Stimulated activated CD8-positive, alpha-beta memory T cell treated with anti-CD3 and anti-CD28 coated beads, Interleukin-4, amount 100 ng/mL, for 24 hours (primary cell): ENCODE measurements around the gene DBN1.

Experiments
- DNase-seq: peaks from one replicate; pipeline ENCODE4 v3.0.0-alpha.2; 2020; ENCODE audit warnings: low read depth

DBN1 gene

DNA sequence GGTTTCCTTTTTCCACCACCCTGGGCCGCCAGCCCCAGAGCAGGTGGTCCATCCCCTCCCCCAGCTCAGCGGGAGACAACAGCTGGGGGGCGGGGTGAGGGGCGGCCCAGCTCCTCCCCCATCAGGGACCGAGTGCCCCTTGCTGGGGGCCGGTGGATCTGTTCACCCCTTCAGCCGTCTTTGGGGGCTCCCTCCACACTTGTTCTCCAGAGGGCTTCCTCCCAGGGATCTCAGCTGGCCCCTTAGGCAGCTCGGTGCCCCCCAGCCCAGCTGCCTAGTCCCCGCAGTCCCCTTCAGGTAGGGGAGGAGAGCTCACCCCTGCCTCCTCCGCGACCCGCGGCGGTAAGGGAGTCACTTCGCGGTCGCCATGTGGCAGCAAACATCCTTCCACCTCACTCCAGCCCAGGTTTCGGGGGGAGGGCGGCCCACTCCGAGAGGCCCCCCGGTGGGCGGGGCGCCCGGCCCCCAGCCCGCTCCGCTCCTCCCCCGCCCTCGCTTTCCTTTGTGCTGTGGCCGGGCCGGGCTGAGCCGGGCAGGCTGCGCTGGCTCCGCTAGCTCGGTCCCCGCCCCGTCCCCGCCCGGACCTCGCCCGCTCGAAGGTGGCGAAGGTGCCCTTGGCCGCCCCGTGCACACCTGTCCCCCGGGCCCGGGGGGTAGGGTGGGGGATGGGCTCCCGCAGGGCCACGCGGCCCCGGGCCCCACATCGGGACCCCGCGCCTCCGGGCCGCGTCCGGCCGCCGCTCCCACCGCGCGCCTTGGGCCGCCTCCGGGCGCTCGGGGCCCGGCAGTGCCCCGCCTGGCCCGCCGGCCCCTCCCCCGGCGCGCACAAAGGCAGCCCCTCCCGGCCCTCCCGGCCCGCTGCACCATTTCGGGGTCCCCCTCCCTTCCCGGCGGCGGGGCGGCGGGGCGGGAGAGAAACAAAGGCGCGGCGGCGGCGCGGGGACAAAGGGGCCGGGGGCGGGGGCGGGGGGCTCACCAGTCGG is 683 bp downstream of the DBN1 start:
- DNase-seq: peak; percentile 75

GRCh38 chr5:177471610-177472356 is 1.7 kb downstream of the DBN1 start:
- peak; percentile 57 for DNase-seq

DNA sequence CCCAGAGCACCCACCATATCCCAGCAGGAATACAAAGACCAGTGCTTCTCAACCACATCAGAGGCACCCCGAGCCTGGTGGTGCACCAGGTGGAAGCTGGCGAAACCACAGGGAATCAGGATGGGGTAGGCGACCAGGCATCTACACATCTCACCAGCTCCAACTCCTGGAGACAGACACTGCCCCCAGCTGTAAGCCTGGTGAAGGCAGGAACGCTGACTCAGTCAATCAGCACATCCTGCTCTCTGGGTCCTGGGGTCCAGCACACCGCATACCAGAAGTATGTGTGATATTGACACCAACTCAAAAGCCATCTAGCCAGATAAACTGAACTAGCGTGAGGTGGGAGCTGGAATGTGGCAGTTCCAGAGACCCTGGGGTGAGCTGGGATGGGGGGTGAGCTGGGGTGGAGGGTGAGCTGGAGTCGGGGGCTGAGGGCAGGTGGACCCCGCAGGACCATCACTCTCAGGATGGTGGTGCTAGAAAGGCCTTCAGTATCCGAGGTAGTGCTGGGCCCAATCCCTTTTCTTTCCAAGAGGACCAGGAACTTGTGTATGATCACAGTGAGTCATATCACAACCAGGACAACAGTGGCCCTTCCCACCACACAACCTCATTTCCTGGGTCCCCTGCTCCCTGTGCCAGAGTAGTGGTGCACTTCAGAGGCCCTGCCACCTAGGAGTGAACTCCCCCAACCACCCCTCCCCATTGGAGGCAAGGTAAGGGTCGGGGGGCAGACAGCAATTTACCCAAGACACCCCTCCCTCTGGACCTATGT is 2.5 kb downstream of the DBN1 start:
- no peak for DNase-seq

DNA sequence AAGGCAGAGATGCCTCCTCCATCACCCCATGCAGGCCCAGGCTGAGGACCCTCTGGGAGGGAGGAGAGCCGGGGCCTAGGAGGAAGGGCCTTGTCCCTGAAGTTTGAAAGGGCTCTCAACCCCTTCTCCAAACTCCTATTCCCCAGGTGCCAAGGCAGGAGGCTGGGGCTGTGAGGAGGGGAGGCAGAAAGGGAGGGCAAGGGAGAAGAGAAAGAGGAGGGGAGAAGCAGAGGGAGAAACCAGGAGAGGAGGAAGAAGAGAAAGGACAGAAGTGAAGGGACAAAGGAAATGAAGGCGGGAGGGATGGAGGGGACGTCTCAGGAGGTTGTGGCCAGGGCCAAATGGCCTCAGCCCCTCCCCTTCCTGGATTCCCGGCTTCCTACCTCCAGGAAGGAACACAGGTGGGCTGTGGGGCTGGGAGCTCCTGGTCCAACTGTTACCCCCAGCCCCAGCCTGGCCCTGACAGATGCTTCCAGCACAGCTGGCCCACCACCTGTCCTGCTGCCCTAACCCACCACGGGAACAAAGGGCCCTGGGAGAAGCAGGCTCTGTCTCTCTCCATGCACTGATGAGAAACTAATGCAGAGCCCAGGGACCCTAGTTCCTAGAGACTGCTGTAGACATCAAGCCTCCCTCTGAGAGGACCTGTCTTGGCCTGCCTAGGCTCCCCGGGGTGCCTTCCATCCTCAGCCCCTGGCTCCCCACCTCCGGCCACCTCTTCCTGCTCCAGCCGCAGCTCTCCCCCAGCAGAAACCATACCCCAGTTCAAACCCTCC is 3.5 kb downstream of the DBN1 start:
- DNase-seq: no peak

- DNase-seq: no peak
These were observed 4.5 kb downstream of the DBN1 start for GRCh38 chr5:177468685-177469628.

DNA sequence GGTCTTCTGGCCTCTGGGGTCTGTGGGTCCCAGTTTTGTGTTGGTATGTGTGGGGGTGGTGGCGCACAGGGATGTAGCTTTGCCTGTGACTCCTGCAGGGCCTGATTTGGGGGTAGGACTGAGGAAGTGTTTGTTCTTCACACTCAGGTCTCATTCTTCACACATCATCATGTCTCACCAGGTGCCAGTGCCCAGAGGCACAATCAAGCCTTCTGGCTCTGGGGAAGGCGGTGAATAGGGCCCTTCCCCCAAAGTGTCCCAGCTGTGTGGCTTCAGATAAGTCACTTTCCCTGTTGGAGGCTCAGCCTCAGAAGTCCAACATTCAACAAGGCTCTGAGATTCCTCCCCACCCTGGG is 5.1 kb downstream of the DBN1 start:
- no peak for DNase-seq

DNA sequence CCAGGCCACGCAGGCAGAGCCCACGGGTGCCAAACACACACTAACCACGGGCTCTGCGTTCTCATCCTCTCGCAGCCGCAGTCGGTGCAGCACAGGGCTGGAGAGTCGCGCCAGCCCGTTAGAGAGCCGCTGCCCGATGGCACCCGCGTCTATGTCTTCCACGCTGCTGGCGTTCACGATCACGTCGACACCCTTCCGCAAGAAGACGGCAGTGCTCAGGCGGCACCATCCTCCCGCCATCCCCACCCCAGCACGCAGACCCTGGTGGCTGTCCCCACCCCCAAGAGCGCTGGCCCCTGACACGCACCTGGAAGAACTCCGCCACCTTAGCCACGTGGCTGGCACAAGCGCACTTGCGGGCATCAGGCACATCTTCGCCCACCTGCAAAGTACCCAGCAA is 6.0 kb downstream of the DBN1 start:
- no peak for DNase-seq

DNA sequence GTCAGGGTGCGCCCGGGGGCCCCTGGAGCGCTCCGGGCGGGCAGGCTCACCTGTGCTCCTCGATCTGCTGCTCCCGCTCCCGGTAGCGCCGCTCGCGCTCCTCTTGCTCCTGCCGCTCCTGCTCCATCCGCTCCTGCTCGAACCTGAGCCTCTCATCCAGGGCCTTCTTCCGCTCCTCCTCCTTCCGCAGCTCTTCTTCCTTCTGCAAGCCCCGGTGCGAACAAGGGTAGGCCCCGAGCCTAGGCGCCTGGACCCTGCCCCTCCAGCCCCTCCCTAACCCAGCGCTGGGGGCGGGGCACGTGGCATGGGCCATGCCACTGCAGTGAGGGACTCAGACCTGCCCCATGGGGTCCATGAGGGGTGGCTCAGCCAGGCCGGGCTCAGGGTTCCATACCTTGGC is 6.6 kb downstream of the DBN1 start:
- DNase-seq: no peak

DNA sequence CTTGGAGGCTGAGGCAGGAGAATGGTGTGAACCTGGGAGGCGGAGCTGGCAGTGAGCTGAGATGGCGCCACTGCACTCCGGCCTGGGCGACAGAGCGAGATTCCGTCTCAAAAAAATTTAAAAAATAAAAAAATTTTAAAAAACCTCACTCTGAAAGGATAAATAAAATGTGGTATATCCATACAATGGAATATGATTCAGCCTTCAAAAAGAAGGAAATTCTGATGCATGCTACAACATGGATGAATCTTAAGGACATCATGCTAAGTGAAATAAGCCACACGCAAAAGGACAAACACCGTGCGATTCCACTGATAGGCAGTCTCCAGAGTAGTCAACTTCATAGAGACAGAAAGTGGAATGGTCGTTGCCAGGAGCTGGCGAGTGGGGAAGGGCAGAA is 8.4 kb downstream of the DBN1 start:
- no peak for DNase-seq

GRCh38 chr5:177462021-177462670 is 11.3 kb downstream of the DBN1 start:
- no peak for DNase-seq

- no peak for DNase-seq
These were observed 13.4 kb downstream of the DBN1 start for GRCh38 chr5:177459819-177460628.

GRCh38 chr5:177459357-177459756 is 14.1 kb downstream of the DBN1 start:
- no peak for DNase-seq

DNA sequence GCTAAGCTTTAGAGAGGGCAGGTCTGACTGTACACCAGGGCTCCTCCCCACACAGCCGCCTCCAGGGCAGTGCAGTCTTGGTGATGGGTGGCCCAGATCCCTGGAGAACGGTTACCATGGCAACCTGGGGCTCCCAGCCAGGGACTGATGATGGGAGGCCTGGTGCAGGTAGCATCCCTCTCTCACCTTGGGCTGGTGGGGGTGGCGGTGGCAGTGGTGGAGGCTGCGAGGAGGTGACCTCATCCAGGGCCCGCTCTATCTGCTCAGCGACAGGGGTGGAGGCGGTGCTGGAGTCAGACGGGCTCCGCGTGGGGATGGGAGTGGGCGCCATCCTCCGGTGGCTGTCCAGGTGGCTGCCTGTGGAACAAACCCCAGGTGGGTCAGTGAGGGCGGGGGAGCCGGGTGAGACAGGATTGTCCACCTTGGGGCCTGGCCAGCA is 14.5 kb downstream of the DBN1 start:
- DNase-seq: no peak

GRCh38 chr5:177457852-177458681 is 15.4 kb downstream of the DBN1 start:
- no peak for DNase-seq

- DNase-seq: no peak
These were observed 16.2 kb downstream of the DBN1 start for GRCh38 chr5:177456976-177457851.

GRCh38 chr5:177456591-177456964 is 16.9 kb downstream of the DBN1 start:
- no peak for DNase-seq
